ENCODE results near the gene GABRG3. TPM values are rescaled to one million over a fixed set of nuclear protein-coding genes. Genes with fewer than 3 reads are reported as not detected.

GABRG3 gene
- total and polyA plus RNA-seq, 2 of the 4 experiments (the other 2 are of a cell fraction) = not detected

GRCh38 chr15:27062951-27063350 lies 92.0 kb downstream of the GABRG3 start:
- Histone ChIP-seq H3K56ac (ENCODE audit: extremely low read depth, insufficient read depth, low read length) (no peak overlapping the region), H2AFZ (replicated peaks; ENCODE audit: low read length, poor library complexity) (no peak overlapping the region), H3K27ac (ENCODE audit: insufficient read depth, low read length) (no peak overlapping the region), H2AK5ac (ENCODE audit: low read depth, low read length) (no peak overlapping the region), H3K4me2 (ENCODE audit: low read depth, low read length) (no peak overlapping the region), H3K18ac (ENCODE audit: low read depth, low read length) (no peak overlapping the region), H2BK120ac (ENCODE audit: low read depth, low read length) (no peak overlapping the region), H3K4me3 (ENCODE audit: insufficient read depth, low read depth, low read length) (no peak overlapping the region), H3K9me1 (ENCODE audit: insufficient read depth, low read length) (no peaks in the 10 kb centered on the region), H3K79me1 (ENCODE audit: low read depth in 1 of 2, low read length in 2 of 2) (no peaks in the 10 kb centered on the region), H2BK20ac (ENCODE audit: low read depth, low read length) (no peak overlapping the region), H4K5ac (ENCODE audit: low read depth, low read length) (no peak overlapping the region), H3K9ac (ENCODE audit: low read depth, low read length) (no peak overlapping the region), H4K8ac (ENCODE audit: low read depth in 2 of 2, low read length in 2 of 2) (no peak overlapping the region), H3K4me1 (ENCODE audit: control insufficient read depth, insufficient read depth, low read length) (no peaks in the 10 kb centered on the region), H2AK9ac (replicated peaks; ENCODE audit: low read depth, low read length, poor library complexity) (no peak overlapping the region), H3K9me3 (ENCODE audit: control insufficient read depth, insufficient read depth, low read length) (peaks cover 36% of the 10 kb centered on the region), H3K23ac (ENCODE audit: low read depth, low read length) (no peak overlapping the region), H3K27me3 (ENCODE audit: control insufficient read depth, insufficient read depth, low read length) (no peaks in the 10 kb centered on the region), H3K4ac (ENCODE audit: low read depth, low read length) (no peak overlapping the region), H2BK5ac (ENCODE audit: low read depth, low read length, poor library complexity, severe bottlenecking) (no peak overlapping the region), H3K14ac (replicated peaks; ENCODE audit: low read depth, low read length) (no peak overlapping the region), H3K36me3 (ENCODE audit: control insufficient read depth, insufficient read depth, low read length) (no peaks in the 10 kb centered on the region), H4K20me1 (ENCODE audit: insufficient read depth, low read length) (no peaks in the 10 kb centered on the region), H4K91ac (ENCODE audit: insufficient read depth, low read depth, low read length) (no peak overlapping the region), H2BK15ac (ENCODE audit: low read depth, low read length) (no peak overlapping the region)
- no peak for DNase-seq
- TF ChIP-seq, protein P1, sequence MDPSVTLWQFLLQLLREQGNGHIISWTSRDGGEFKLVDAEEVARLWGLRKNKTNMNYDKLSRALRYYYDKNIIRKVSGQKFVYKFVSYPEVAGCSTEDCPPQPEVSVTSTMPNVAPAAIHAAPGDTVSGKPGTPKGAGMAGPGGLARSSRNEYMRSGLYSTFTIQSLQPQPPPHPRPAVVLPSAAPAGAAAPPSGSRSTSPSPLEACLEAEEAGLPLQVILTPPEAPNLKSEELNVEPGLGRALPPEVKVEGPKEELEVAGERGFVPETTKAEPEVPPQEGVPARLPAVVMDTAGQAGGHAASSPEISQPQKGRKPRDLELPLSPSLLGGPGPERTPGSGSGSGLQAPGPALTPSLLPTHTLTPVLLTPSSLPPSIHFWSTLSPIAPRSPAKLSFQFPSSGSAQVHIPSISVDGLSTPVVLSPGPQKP (IDR thresholded peaks at IDR 0.05; ENCODE audit: borderline replicate concordance, low read depth, low read length) = no peak
- TF ChIP-seq FOS (IDR thresholded peaks at IDR 0.05; ENCODE audit: low read depth, low read length) (no peak), MAFK (IDR thresholded peaks at IDR 0.05; ENCODE audit: low read depth, low read length) (no peak), BHLHE40 (IDR thresholded peaks at IDR 0.05; ENCODE audit: low read depth, low read length) (no peak), CHD1 (IDR thresholded peaks at IDR 0.05; ENCODE audit: low read depth, low read length) (no peak), SMC3 (IDR thresholded peaks at IDR 0.05; ENCODE audit: low read depth, low read length) (no peak), NFE2L2 (IDR thresholded peaks at IDR 0.05; ENCODE audit: low read depth, low read length) (no peak), RCOR1 (IDR thresholded peaks at IDR 0.05; ENCODE audit: insufficient replicate concordance, low read length) (no peak), POLR2A (IDR thresholded peaks at IDR 0.05; ENCODE audit: low read depth, low read length) (no peak), USF2 (IDR thresholded peaks at IDR 0.05; ENCODE audit: low read depth, low read length) (no peak)
- in situ Hi-C loops (cut with MboI; ENCODE audit: low sequenced_read_pairs) = no loop called here
- no peak for ATAC-seq (ENCODE audit: low read depth)
- dilution Hi-C loops (cut with HindIII; ENCODE audit: low sequenced_read_pairs, unreplicated experiment) = no loop called here
- intact Hi-C loops (cut with micrococcal nuclease) = no loop called here
- ChIA-PET POLR2A (ENCODE audit: unreplicated experiment) (no interaction called here), CTCF (interaction anchor here (0.9 kb wide), 1 partner anchor 23 kb away, joined by 4 read pairs; no protein-coding TSS in a partner anchor)
- 72% methylated on average over 3 of the region's 9 CpGs; no CpG with 5 or more reads in 1 of the 2 experiments for WGBS, 2 experiments (ENCODE audit: extremely low coverage in 2 of 2, insufficient read length in 1 of 2)
- no TSS peak for BruUV-seq (replicated peaks)

Measured in IMR-90 (cell line).